HG03139 (cell line): ENCODE results near the gene TNFSF15.
A peak's percentile ranks its signal among the peaks of the same experiment; 100 is the strongest.

Experiments used
- ATAC-seq: cut with Tn5 transposase; IDR thresholded peaks from one replicate; pipeline ENCODE4 v1.9.1; 2021; ENCODE audit not compliant: unreplicated experiment

Gene TNFSF15

DNA sequence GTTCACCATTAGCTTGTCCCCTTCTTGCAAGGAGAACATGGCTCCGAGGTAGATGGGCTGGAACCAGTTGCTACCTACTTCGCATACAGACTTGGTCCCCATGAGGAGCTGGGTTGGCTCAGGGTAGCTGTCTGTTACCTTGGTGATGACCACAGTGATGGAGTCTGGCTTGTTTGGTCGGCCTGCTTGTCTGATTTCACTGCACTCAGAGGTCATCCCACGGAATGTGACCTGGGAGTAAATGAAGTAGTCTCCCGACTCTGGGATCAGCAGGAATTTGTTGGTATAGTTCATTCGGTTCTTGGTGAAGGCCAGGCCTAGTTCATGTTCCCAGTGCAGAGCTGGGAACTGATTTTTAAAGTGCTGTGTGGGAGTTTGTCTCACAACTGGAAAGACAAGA lies 15.3 kb downstream of the TNFSF15 start:
- ATAC-seq: no peak

GRCh38 chr9:114789006-114789405 lies 16.8 kb downstream of the TNFSF15 start:
- ATAC-seq: no peak

DNA sequence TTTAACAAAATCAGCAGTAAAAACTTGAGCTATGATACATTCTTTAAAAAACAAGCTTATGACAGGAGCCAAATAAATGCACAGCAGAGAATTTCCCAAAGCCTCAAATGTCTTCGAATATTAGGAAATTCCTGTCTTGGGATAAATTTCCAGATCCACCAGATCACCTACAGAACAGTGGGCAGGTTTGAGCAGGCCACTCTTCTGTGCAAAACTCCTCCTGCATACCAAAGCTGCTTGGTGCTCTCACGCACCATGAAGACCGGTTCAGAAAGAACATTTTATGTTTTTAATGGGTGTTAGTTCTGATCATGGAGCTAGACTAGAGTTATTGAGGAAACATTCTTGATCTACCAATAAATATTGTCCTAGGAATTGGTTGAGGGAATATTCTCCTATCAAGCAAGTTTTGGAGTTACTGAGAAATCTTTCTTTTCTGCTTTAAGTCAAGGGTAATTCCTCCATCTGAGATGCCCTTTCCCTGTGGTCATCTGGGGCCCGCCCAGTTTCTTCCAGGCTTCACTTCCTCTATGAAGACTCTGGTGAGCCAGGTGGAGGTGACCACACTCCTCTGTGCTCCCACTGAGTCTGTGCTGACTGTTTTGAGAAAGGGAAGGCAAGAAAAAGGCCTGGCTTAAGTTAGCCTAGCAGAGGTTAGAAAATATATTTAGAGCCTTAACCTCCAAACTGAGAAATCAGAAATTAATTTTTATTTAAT lies 17.9 kb downstream of the TNFSF15 start:
- ATAC-seq: no peak

DNA sequence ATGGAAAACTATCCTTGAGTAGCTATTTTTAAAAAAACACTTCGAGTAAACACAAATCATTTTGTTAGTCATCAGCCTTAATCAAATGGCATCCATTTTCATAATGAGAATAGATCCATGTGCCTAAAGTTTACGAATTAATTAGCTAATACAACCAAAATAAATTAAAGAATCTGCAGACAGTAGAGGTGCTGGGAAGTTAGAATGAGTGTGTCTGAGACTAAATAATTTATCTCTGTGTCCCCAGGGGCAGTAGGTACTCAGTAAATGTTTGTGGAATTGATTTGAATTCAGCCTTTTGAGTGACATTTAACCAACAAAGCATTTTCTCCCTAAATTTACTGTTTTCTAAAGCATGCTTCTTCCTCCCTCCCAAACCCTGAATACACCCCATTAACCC lies 18.6 kb downstream of the TNFSF15 start:
- no peak for ATAC-seq

DNA sequence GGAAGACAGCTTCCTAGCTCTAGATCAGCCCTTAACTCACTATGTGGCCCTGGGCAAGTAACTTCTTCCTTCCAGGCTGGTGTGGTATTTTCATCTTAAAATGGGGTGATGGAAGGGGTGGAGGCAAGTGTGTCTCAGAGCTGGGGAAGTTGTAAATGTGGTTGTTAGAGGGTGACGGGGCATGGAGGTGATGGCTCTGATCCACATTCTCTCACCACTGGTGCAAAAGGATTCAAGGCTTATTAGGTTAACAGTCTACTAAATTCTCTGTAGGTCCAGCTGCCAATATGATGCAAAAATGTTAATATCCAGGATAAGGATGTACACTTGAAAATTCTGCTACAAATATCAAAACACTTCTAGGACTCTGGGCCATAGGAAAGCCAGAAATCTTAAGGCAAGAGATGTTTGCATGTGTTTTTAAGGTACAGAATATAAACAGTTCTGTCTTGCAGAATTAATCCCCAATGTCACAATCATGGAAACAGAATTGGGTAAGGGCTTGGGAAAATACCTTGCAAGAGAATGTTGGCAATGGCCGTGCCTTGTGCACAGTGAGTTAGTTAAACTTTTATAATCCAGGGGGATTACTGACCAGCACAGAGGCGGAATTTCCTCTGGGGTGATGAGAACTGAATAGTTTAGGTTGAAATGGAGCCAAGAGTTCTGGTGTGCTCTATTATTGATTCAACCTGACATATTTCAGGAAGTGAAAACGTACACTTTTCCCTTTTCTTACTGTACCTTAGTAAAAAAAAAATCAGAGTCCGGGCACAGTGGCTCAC lies 19.8 kb downstream of the TNFSF15 start:
- no peak for ATAC-seq

DNA sequence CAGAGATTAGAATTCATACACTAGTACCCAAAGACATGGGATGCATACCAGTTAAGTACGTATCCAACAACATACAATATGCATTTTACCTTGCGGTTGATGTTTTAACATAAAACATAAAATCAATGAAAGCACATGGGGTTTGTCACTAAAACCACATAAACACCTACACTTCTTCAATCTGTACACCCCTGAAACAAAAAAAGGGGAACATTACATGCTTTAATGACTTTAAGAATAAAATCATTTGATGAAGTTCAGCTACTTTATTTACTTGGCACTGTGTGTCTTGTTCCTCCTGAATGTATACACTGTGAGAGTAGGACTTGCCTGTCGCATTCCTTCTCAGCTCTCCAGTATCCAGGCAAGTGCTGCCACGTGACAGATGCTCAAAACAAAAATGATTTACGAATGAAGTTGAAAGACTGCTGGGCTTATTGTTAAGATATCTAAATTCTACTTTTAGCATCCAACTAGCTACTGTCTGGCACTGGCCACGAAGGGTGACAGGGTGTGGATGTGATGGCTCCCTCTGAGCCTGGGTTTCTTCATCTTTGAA lies 21.0 kb downstream of the TNFSF15 start:
- no peak for ATAC-seq

- ATAC-seq: no peak
These were observed 23.3 kb downstream of the TNFSF15 start for GRCh38 chr9:114782586-114782985.

- ATAC-seq: no peak
These were observed 26.4 kb downstream of the TNFSF15 start for GRCh38 chr9:114779352-114779845.

- ATAC-seq: no peak
These were observed 27.8 kb downstream of the TNFSF15 start for GRCh38 chr9:114777821-114778609.

GRCh38 chr9:114776683-114777399 lies 29.0 kb downstream of the TNFSF15 start:
- ATAC-seq: no peak

DNA sequence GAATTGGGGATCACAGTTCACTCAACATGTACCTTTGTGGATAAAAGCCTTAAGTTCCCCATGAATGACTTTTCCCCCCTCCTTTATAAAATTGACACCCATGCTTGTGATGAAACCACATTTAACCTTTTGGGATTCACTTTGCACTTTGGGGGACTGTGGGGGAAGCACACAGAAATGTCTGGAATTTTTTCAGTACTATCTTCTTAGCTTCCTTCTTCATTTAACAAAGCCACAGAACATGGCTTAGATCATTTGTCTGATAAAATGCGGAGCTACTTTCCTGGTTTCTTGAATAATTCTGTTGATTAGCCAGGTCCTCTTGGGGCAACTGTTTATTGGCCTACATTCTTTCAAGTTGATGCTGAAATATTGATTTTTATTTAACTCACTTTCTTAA lies 29.9 kb downstream of the TNFSF15 start:
- ATAC-seq: no peak

- ATAC-seq: no peak
These were observed 30.7 kb downstream of the TNFSF15 start for GRCh38 chr9:114775121-114775520.

DNA sequence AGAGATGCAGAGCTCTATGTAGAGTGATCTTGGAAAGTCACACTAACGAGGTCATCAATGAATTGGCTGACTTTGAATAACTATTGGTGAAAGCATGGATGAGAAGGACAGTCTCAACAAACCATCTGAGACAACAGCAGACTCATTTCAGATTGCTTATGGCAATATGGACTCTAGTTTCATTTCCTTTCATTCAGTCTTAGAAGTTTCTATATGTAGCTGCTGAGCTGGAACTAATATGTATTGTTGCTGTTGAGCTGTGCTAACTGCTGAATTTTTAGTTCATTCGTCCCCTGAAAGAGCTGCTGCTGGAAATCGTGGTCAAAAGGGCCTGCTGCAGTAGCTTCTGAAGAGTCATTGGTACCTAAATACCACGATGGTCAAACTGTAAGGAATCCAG lies 31.3 kb downstream of the TNFSF15 start:
- ATAC-seq: peak; percentile 61

DNA sequence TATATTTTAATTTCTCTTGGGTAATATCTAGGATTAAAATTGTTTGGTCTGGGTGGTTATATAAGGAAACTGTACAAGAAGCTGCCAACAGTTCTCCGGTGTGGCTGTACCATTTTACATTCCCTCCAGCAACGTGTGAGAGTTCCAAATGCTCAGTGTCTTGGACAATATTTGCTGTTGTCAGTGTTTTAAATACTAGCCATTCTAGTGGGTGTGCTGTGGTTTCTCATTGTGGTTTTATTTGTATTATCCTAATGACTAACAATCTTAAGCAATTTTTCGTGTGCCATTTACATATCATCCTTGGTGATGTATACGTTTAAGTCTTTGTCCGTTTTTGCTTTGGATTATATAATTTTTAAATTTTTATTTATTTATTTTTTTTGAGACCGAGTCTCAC lies 34.0 kb downstream of the TNFSF15 start:
- ATAC-seq: no peak

GRCh38 chr9:114770991-114771390 lies 34.8 kb downstream of the TNFSF15 start:
- no peak for ATAC-seq

GRCh38 chr9:114769624-114770023 lies 36.2 kb downstream of the TNFSF15 start:
- ATAC-seq: no peak

DNA sequence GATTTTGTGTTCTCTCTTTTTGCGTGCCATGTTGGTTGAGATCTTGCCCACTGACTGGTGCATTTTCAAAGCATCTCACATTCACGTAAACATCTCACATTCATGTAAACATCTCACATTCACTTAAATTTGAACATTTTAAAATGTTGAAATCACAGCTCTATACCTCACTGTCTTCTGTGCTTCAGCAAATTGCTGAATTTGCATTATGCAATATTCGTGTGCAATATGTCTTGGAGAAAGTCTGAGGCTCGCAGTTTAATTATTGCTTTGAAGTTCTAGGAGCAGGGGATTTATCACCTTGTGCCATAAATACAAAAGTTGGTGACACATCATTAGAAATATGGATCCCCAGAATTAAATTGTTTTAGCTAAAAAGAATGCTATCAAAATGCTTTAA lies 42.6 kb downstream of the TNFSF15 start:
- ATAC-seq: no peak

GRCh38 chr9:114761523-114761922 lies 44.3 kb downstream of the TNFSF15 start:
- no peak for ATAC-seq

DNA sequence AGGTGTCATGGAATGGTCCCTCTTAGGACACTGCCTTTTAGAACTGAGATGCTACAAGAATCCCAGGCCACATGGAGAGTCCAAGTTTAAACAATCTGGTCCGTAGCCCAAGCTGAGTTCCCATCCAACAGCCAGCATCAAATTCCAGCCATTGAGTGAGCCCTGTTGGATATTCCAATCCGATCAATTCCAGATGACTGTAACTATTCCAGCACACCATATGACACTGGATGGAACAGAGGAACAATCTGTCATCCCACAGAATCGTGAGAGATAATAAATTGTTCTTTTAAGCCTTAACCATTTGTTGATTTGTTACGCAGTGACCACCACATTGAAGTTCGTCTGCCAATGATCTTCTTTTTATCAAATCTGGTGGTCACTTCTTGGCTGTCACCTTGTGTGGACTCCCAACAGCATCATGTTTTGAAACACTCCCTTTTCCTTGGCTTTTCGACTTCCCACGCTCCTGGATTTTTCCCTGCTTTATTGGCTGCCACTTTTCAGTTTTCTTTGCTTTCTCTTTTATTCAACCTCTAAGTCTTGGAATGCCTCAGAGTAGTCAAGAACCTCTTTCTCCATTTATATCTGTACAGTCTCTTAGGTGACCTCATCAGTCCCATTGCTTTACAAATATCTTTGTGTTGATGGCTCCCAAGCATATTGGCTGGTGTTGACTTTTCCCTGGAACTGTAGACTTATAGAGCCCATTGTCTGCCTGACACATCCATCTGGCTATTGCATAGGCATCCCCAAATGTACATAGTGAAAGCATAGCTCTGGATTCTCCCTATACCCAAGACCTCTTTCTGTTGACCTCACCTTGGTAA lies 46.1 kb downstream of the TNFSF15 start:
- no peak for ATAC-seq

DNA sequence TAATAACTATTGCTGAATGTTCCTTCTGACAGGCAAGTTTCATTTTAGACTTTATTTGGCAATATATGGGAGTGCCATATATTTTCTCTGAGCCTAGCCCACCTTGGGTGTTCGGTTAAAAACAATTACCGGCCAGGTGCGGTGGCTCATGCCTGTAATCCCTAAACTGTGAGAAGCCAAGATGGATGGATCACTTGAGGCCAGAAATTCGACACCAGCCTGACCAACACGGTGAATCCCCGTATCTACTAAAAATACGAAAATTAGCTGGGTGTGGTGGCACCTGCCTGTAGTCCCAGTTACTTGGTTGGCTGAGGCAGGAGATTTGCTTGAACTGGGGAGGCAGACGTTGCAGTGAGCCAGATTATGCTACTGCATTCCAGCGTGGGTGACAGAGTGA lies 47.9 kb downstream of the TNFSF15 start:
- ATAC-seq: no peak
